Tibial nerve (tissue), 4 donors: ENCODE measurements around the gene PTDSS2. TPM values are rescaled to one million over a fixed set of nuclear protein-coding genes. Genes with fewer than 3 reads are reported as not detected.
"Not testable (repeated sequence)": the region's sequence is repeated elsewhere in the genome, so short reads cannot be mapped to it uniquely, and the experiment has no call there.

Source experiments
- DNase-seq, 2 donors: peaks; one replicate each; pipeline ENCODE4 v3.0.0-alpha.2; 2019; ENCODE audit warnings: low spot score in 2 of 2
- H3K27ac ChIP-seq, 4 donors: fragments of 200-600 bp; sonication (generic) in 3 of 4; one replicate each; pipeline ENCODE4 v1.5.1; 2017 to 2019; ENCODE audit warnings: mild to moderate bottlenecking in 1 of 4
- H3K27me3 ChIP-seq, 2 donors: fragments of 200-600 bp; sonication (generic) in 1 of 2; one replicate each; pipeline versions ENCODE4 v1.5.1 to v1.6.0; 2017 to 2019
- H3K36me3 ChIP-seq, 3 donors: fragments of 200-600 bp; sonication (generic); one replicate each; pipeline ENCODE4 v1.5.1; 2018 to 2019
- H3K4me1 ChIP-seq, 4 donors: fragments of 200-600 bp; sonication (generic) in 3 of 4; one replicate each; pipeline ENCODE4 v1.5.1; 2017 to 2019
- H3K4me3 ChIP-seq, 4 donors: fragments of 200-600 bp; sonication (generic) in 3 of 4; one replicate each; pipeline ENCODE4 v1.5.1; 2017 to 2019; ENCODE audit warnings: mild to moderate bottlenecking in 1 of 4, moderate library complexity in 1 of 4
- H3K9me3 ChIP-seq, 4 donors: fragments of 200-600 bp; sonication (generic) in 3 of 4; one replicate each; pipeline ENCODE4 v1.5.1; 2017 to 2019
- CTCF ChIP-seq, 5 experiments: fragments of 200-600 bp in 3 of 5; fragments of 450-650 bp in 2 of 5; sonication (generic) in 3 of 5; IDR thresholded peaks; one replicate each; pipeline ENCODE4 v1.5.1; 2016 to 2019; ENCODE audit warnings: antibody characterized with exemption in 5 of 5, mild to moderate bottlenecking in 3 of 5, moderate library complexity in 2 of 5
- EP300 ChIP-seq, 2 donors: sonication (generic); formaldehyde crosslinking; IDR thresholded peaks; one replicate each; pipeline ENCODE4 v1.6.1; 2017; ENCODE audit warnings: antibody characterized with exemption in 2 of 2, mild to moderate bottlenecking in 1 of 2
- POLR2A ChIP-seq, 2 donors: fragments of 450-650 bp; IDR thresholded peaks; one replicate each; pipeline ENCODE4 v1.6.1; 2017; ENCODE audit warnings: antibody characterized with exemption in 2 of 2, mild to moderate bottlenecking in 2 of 2, moderate library complexity in 2 of 2
- WGBS, 2 donors: methylation state at CpG; one replicate each; pipeline ENCODE4 v1.1.5; 2018; 5-methylcytosine and 5-hydroxymethylcytosine counted together
- total RNA-seq, 4 donors: library from RNA; depleted of rRNA; stranded (reverse); fragments of >200 nt; gene quantifications; one replicate each; pipeline ENCODE4 v1.1.0, GENCODE V29; 2016

Gene PTDSS2
- total RNA-seq, 4 donors from 2014 or later = 54.2 to 100 (median 63.9) TPM

GRCh38 chr11:420054-420910 lies 29.8 kb upstream of the PTDSS2 start:
- no peak overlapping the region for H3K27ac ChIP-seq
- peaks cover 0 to 18% (median 4%) of the 10 kb centered on the region in 4 donors for H3K4me1 ChIP-seq
- no peak overlapping the region for H3K4me3 ChIP-seq
- peaks cover 0 to 8% (median 0%) of the 10 kb centered on the region in 4 donors for H3K9me3 ChIP-seq
- TF ChIP-seq POLR2A (IDR thresholded peaks at IDR 0.05) = no peak
- no peak for TF ChIP-seq EP300 (IDR thresholded peaks at IDR 0.05)
- no peak for TF ChIP-seq CTCF (IDR thresholded peaks at IDR 0.05)
- 64 to 76% methylated on average over 66 to 71 of the region's 71 CpGs for WGBS, 2 donors
- no peaks in the 10 kb centered on the region for H3K36me3 ChIP-seq
- peaks cover 0 to 75% of the 10 kb centered on the region in 2 donors for H3K27me3 ChIP-seq
- DNase-seq = no peak

GRCh38 chr11:420911-421321 lies 29.2 kb upstream of the PTDSS2 start:
- H3K4me3 ChIP-seq = no peak overlapping the region
- H3K36me3 ChIP-seq = no peaks in the 10 kb centered on the region
- WGBS, 2 donors = 87 to 92% methylated on average over 21 of the region's 21 CpGs
- no peak for TF ChIP-seq EP300 (IDR thresholded peaks at IDR 0.05)
- TF ChIP-seq POLR2A (IDR thresholded peaks at IDR 0.05) = no peak
- TF ChIP-seq CTCF (IDR thresholded peaks at IDR 0.05) = no peak
- H3K27me3 ChIP-seq = peaks cover 0 to 75% of the 10 kb centered on the region in 2 donors
- peaks cover 0 to 8% (median 0%) of the 10 kb centered on the region in 4 donors for H3K9me3 ChIP-seq
- H3K4me1 ChIP-seq = peaks cover 0 to 13% (median 2%) of the 10 kb centered on the region in 4 donors
- DNase-seq = no peak
- H3K27ac ChIP-seq = no peak overlapping the region

GRCh38 chr11:422249-422656 lies 27.8 kb upstream of the PTDSS2 start:
- H3K9me3 ChIP-seq = peaks cover 0 to 8% (median 0%) of the 10 kb centered on the region in 4 donors
- H3K4me1 ChIP-seq = no peaks in the 10 kb centered on the region
- no peak for DNase-seq
- peaks cover 0 to 75% of the 10 kb centered on the region in 2 donors for H3K27me3 ChIP-seq
- 72 to 75% methylated on average over 10 of the region's 10 CpGs for WGBS, 2 donors
- no peaks in the 10 kb centered on the region for H3K36me3 ChIP-seq
- no peak overlapping the region for H3K27ac ChIP-seq
- TF ChIP-seq POLR2A (IDR thresholded peaks at IDR 0.05) = no peak
- no peak overlapping the region for H3K4me3 ChIP-seq

- Histone ChIP-seq H3K4me3 (no peak overlapping the region), H3K9me3 (peaks cover 0 to 8% (median 0%) of the 10 kb centered on the region in 4 donors), H3K27ac (no peak overlapping the region), H3K36me3 (no peaks in the 10 kb centered on the region), H3K27me3 (peaks cover 0 to 60% of the 10 kb centered on the region in 2 donors), H3K4me1 (no peaks in the 10 kb centered on the region)
- 83 to 90% methylated on average over 4 of the region's 4 CpGs for WGBS, 2 donors
- no peak for DNase-seq
- no peak for TF ChIP-seq CTCF (IDR thresholded peaks at IDR 0.05)
- no peak for TF ChIP-seq POLR2A (IDR thresholded peaks at IDR 0.05)
- TF ChIP-seq EP300 (IDR thresholded peaks at IDR 0.05) = no peak
Measured at GRCh38 chr11:424232-424631, 25.8 kb upstream of the PTDSS2 start.

GRCh38 chr11:424766-425165 lies 25.3 kb upstream of the PTDSS2 start:
- H3K36me3 ChIP-seq, H3K9me3 ChIP-seq, H3K4me1 ChIP-seq, H3K27ac ChIP-seq, DNase-seq, H3K4me3 ChIP-seq: not testable (repeated sequence)
- WGBS, 2 donors = 35 to 61% methylated on average over 33 to 39 of the region's 45 CpGs
- peaks cover 0 to 55% of the 10 kb centered on the region in 2 donors for H3K27me3 ChIP-seq

- WGBS, 2 donors = 66 to 68% methylated on average over 4 of the region's 4 CpGs
- H3K27me3 ChIP-seq = peaks cover 0 to 49% of the 10 kb centered on the region in 2 donors
- no peak for TF ChIP-seq CTCF (IDR thresholded peaks at IDR 0.05)
- no peak for TF ChIP-seq EP300 (IDR thresholded peaks at IDR 0.05)
- TF ChIP-seq POLR2A (IDR thresholded peaks at IDR 0.05) = no peak
Measured at GRCh38 chr11:425301-425700, 24.8 kb upstream of the PTDSS2 start.

More at GRCh38 chr11:425301-425700, 24.8 kb upstream of the PTDSS2 start:
- Histone ChIP-seq H3K4me3 (no peak overlapping the region), H3K27ac (no peak overlapping the region), H3K4me1 (no peaks in the 10 kb centered on the region), H3K36me3 (no peaks in the 10 kb centered on the region), H3K9me3 (peaks cover 0 to 8% (median 0%) of the 10 kb centered on the region in 4 donors)
- no peak for DNase-seq
